ENCODE data around the gene MECP2.

DNA sequence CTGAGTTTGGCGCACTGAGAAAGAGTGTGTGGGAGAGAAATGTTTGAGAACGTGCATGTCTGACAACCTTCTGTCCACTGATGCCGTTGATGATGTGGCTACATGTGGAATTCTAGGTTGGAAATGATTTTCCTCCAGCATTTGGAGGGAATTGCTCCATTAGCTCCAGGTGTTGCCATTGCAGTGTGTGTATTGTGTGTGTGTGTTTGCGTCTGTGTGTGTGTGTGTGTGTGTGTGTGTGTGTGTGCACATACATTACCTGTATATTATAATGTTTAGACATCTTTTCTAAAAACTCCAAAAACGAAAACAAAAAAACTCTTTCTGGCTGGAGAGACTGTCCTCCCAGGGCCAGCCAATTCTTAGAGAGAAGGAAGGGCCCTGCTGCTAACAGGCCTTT, 18.2 kb upstream of the MECP2 start:
- TF ChIP-seq POLR2AphosphoS5 (IDR thresholded peaks at IDR 0.05) (no peak), POLR2A (IDR thresholded peaks at IDR 0.05; ENCODE audit: low read depth) (no peak), EP300 (IDR thresholded peaks at IDR 0.05) (no peak)
- TF ChIP-seq, protein P1, sequence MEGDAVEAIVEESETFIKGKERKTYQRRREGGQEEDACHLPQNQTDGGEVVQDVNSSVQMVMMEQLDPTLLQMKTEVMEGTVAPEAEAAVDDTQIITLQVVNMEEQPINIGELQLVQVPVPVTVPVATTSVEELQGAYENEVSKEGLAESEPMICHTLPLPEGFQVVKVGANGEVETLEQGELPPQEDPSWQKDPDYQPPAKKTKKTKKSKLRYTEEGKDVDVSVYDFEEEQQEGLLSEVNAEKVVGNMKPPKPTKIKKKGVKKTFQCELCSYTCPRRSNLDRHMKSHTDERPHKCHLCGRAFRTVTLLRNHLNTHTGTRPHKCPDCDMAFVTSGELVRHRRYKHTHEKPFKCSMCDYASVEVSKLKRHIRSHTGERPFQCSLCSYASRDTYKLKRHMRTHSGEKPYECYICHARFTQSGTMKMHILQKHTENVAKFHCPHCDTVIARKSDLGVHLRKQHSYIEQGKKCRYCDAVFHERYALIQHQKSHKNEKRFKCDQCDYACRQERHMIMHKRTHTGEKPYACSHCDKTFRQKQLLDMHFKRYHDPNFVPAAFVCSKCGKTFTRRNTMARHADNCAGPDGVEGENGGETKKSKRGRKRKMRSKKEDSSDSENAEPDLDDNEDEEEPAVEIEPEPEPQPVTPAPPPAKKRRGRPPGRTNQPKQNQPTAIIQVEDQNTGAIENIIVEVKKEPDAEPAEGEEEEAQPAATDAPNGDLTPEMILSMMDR (IDR thresholded peaks at IDR 0.05) = no peak

Data from esophagus muscularis mucosa (tissue), 4 donors.